Measurements from ENCODE around the gene ATP4B.
"Not testable (repeated sequence)": the region's sequence is repeated elsewhere in the genome, so short reads cannot be mapped to it uniquely, and the experiment has no call there.

Gene ATP4B

DNA sequence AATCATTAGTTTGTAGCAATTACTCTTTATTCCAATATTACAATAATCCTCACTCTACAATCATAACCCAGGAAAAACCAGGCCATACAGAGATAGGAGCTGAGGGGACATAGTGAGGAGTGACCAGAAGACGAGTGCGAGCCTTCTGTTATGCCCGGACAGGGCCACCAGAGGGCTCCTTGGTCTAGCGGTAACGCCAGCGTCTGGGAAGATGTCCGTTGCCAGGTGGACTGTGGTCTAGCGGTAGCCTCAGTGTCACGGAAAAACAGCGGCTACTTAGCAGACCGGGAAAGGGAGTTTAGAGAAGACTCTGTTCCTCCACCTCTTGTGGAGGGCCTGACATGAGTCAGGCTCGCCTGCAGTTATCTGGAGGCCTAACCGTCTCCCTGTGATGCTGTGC is 36.5 kb downstream of the ATP4B start:
- H3K4me3 ChIP-seq (ENCODE audit: low read depth, low read length); DNase-seq (ENCODE audit: low read depth, low spot score); in situ Hi-C loops (cut with HindIII; ENCODE audit: low sequenced_read_pairs): not testable (repeated sequence)
- TF ChIP-seq, protein P1, sequence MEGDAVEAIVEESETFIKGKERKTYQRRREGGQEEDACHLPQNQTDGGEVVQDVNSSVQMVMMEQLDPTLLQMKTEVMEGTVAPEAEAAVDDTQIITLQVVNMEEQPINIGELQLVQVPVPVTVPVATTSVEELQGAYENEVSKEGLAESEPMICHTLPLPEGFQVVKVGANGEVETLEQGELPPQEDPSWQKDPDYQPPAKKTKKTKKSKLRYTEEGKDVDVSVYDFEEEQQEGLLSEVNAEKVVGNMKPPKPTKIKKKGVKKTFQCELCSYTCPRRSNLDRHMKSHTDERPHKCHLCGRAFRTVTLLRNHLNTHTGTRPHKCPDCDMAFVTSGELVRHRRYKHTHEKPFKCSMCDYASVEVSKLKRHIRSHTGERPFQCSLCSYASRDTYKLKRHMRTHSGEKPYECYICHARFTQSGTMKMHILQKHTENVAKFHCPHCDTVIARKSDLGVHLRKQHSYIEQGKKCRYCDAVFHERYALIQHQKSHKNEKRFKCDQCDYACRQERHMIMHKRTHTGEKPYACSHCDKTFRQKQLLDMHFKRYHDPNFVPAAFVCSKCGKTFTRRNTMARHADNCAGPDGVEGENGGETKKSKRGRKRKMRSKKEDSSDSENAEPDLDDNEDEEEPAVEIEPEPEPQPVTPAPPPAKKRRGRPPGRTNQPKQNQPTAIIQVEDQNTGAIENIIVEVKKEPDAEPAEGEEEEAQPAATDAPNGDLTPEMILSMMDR (IDR thresholded peaks at IDR 0.05; ENCODE audit: low read depth, low read length), result peak; percentile 39

DNA sequence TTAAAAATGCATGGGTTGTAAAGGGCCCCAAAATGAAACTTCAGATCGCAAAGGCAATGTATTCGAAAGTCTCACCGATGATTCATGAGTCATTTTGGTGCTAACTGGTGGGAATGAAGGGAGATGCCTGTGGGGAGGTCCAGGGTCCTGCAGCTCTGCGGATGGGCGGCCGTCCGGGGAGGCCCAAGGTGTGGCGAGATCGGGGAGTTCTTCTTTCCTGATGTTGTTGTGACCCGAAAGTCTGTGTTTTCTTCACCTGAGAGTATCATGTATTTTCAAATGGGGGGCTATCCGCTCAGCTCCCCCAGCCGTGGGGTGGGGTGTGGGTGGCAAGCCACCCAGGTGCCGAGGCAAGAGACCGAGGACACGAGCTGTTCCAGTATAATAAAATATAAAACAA is 37.0 kb downstream of the ATP4B start:
- H3K4me3 ChIP-seq (ENCODE audit: low read depth, low read length), result no peak overlapping the region
- in situ Hi-C loops (cut with HindIII; ENCODE audit: low sequenced_read_pairs), result no loop called here
- no peak for DNase-seq (ENCODE audit: low read depth, low spot score)
- TF ChIP-seq, protein P1 (IDR thresholded peaks at IDR 0.05; ENCODE audit: low read depth, low read length), result no peak

DNA sequence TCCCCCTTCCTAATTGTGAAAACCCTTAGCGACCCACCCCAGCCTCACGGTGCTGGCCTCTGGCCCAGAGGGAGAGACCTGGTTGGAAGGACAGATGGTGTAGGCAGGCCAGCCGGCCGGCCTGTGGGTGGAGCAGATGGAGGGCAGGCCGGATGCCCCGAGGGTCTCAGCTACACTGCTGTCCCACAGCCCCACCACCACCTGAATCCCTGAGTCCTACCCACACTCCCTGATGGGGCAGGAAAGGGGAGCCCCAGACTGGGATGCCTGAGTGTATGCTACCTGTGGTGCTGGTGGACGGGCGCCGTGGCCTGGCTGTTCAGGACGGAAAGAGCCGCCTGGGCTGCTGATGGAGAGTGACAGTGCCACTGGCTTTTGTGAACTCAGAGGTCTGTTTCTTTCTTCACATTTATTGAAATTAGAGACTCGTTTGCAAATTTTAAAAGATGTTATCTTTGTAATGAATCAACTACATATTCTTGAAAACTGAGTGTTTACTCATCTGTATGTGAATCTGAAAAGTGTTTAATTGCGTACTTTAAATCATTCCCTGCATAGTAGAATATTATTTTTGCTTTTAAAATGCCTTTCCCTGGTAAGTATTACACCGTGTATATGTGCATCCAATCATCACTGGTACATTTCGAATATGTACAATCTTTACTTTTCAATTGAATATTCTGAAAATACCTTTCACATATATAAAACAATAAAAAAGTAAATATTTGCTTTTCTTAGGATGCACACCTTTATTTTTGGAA is 37.8 kb downstream of the ATP4B start:
- DNase-seq (ENCODE audit: low read depth, low spot score), result no peak
- H3K4me3 ChIP-seq (ENCODE audit: low read depth, low read length), result no peak overlapping the region
- in situ Hi-C loops (cut with HindIII; ENCODE audit: low sequenced_read_pairs), result no loop called here
- TF ChIP-seq, protein P1 (IDR thresholded peaks at IDR 0.05; ENCODE audit: low read depth, low read length), result no peak

DNA sequence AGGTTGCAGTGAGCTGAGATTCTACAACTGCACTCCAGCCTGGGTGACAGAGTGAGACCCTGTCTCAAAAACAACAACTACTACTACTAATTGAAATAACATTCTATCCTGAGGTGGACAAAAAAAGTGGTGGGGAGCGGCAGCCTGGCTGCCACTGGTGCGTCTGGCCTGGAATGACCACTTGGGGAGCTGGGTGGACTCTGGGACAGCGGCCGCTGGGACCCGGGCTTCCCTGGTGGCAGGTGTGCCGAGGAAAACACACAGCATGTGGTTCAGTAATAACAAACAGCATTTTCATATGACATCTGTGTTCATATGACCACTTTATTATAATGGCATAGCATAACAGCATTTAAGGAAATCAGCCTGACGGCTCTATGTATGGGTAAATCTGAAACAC is 39.5 kb downstream of the ATP4B start:
- no peak overlapping the region for H3K4me3 ChIP-seq (ENCODE audit: low read depth, low read length)
- no peak for DNase-seq (ENCODE audit: low read depth, low spot score)
- in situ Hi-C loops (cut with HindIII; ENCODE audit: low sequenced_read_pairs), result no loop called here
- TF ChIP-seq, protein P1 (IDR thresholded peaks at IDR 0.05; ENCODE audit: low read depth, low read length), result no peak

DNA sequence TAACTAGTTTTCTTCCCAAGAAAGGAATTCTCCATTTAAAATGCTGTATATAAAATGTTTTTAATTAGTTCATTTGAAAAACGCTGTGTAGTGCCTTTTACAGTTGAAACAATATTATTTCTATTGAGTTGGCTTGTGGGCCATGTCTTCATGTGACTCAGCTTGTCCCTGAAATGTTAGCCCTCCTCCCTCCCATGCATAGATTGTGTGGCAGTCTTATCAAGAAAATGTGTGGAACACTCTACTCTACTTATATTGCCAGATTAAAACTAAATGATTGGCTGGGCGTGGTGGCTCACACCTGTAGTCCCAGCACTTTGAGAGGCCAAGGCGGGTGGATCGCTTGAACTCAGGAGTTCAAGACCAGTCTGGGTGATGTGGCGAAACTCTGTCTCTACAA is 40.0 kb downstream of the ATP4B start:
- TF ChIP-seq, protein P1 (IDR thresholded peaks at IDR 0.05; ENCODE audit: low read depth, low read length), result no peak
- in situ Hi-C loops (cut with HindIII; ENCODE audit: low sequenced_read_pairs), result no loop called here
- no peak for DNase-seq (ENCODE audit: low read depth, low spot score)
- H3K4me3 ChIP-seq (ENCODE audit: low read depth, low read length), result no peak overlapping the region

DNA sequence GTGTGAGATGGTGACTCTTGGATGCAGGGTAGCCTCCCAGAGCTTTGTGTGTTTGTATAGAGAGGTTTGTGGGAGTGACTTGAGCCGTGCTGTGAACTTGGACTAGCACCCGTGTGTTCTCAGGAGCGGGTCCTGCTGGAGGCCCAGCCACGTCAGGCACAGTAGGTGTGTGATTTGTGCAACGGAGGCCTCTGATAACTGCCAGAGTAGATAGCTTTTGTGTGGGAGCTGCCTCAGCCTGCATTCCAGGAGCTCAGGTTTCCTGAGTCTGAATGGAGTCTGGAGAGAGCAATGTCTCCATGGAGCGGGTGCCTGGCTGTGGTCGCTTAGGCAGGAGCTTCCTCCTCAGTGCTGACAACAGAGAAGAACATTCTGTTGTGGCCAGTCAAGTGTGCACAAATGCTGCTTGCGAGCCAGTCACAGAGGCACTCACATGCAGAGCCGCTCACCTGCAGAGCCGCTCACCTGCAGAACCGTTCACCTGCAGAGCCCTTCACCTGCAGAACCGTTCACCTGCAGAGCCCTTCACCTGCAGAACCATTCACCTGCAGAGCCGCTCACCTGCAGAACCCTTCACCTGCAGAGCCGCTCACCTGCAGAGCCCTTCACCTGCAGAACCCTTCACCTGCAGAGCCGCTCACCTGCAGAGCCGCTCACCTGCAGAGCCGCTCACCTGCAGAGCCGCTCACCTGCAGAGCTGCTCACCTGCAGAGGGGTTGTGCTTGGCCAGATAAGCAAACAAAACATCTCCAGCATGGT is 40.8 kb downstream of the ATP4B start:
- peak; percentile 54 for DNase-seq (ENCODE audit: low read depth, low spot score)

More for the DNA sequence above, 40.8 kb downstream of the ATP4B start:
- in situ Hi-C loops (cut with HindIII; ENCODE audit: low sequenced_read_pairs), result no loop called here
- no peak overlapping the region for H3K4me3 ChIP-seq (ENCODE audit: low read depth, low read length)
- TF ChIP-seq, protein P1 (IDR thresholded peaks at IDR 0.05; ENCODE audit: low read depth, low read length), result no peak
